ENCODE results near the gene ZNF783.

ZNF783 gene

GRCh38 chr7:149218469-149219420, 43.3 kb upstream of the ZNF783 start:
- ChIA-PET CTCF (interaction anchor here (0.7 to 1.2 kb wide), 2 partner anchors 10 to 23 kb away, joined by 3 read pairs; partner anchors contain the start of gene ZNF282), POLR2A (interaction anchor here (0.8 to 1.0 kb wide), 2 partner anchors 11 to 24 kb away, joined by 3 read pairs; partner anchors contain the start of gene ZNF282)
- DNase-seq (ENCODE audit: extremely low spot score) = no peak
- no peak for TF ChIP-seq PKNOX1 (IDR thresholded peaks at IDR 0.05)
- TF ChIP-seq CTBP1 (IDR thresholded peaks at IDR 0.05; ENCODE audit: borderline replicate concordance) = no peak
- no peak for TF ChIP-seq ELF4 (IDR thresholded peaks at IDR 0.05)
- TF ChIP-seq HDGF (IDR thresholded peaks at IDR 0.05; ENCODE audit: borderline replicate concordance) = no peak
- TF ChIP-seq TARDBP (IDR thresholded peaks at IDR 0.05) = no peak
- no peak for TF ChIP-seq L3MBTL2 (conservative IDR thresholded peaks at IDR 0.05)
- no peak for TF ChIP-seq ARNT (IDR thresholded peaks at IDR 0.05)
- TF ChIP-seq ZNF384 (IDR thresholded peaks at IDR 0.05) = no peak
- TF ChIP-seq FOXM1 (IDR thresholded peaks at IDR 0.05; ENCODE audit: borderline replicate concordance) = no peak
- no peak for TF ChIP-seq SUZ12 (IDR thresholded peaks at IDR 0.05)
- TF ChIP-seq FOXA1 (IDR thresholded peaks at IDR 0.05) = no peak
- TF ChIP-seq SP1 (IDR thresholded peaks at IDR 0.05) = no peak
- no peak for TF ChIP-seq LEF1 (IDR thresholded peaks at IDR 0.05; ENCODE audit: borderline replicate concordance)
- TF ChIP-seq BHLHE40 (IDR thresholded peaks at IDR 0.05; ENCODE audit: borderline replicate concordance) = no peak
- no peak for TF ChIP-seq NFRKB (IDR thresholded peaks at IDR 0.05)
- no peak for TF ChIP-seq FOXK2 (IDR thresholded peaks at IDR 0.05)

- ChIA-PET POLR2A (no interaction called here), CTCF (no interaction called here)
- no peak for DNase-seq (ENCODE audit: extremely low spot score)
- TF ChIP-seq LEF1 (IDR thresholded peaks at IDR 0.05; ENCODE audit: borderline replicate concordance) (no peak), FOXM1 (IDR thresholded peaks at IDR 0.05; ENCODE audit: borderline replicate concordance) (no peak), FOXK2 (IDR thresholded peaks at IDR 0.05) (no peak), TARDBP (IDR thresholded peaks at IDR 0.05) (no peak), L3MBTL2 (conservative IDR thresholded peaks at IDR 0.05) (no peak)
These were observed 41.5 kb upstream of the ZNF783 start for GRCh38 chr7:149220534-149220933.

- ChIA-PET POLR2A (no interaction called here), CTCF (no interaction called here)
- TF ChIP-seq FOXK2 (IDR thresholded peaks at IDR 0.05) (no peak), ARNT (IDR thresholded peaks at IDR 0.05) (no peak), FOXA1 (IDR thresholded peaks at IDR 0.05) (no peak), HDGF (IDR thresholded peaks at IDR 0.05; ENCODE audit: borderline replicate concordance) (no peak), NFRKB (IDR thresholded peaks at IDR 0.05) (no peak), SUZ12 (IDR thresholded peaks at IDR 0.05) (no peak), LEF1 (IDR thresholded peaks at IDR 0.05; ENCODE audit: borderline replicate concordance) (no peak), BHLHE40 (IDR thresholded peaks at IDR 0.05; ENCODE audit: borderline replicate concordance) (no peak)
- no peak for DNase-seq (ENCODE audit: extremely low spot score)
These were observed 38.8 kb upstream of the ZNF783 start for GRCh38 chr7:149223176-149223575.

- DNase-seq (ENCODE audit: extremely low spot score) = no peak
- TF ChIP-seq FOXA1 (IDR thresholded peaks at IDR 0.05) (no peak), ELF4 (IDR thresholded peaks at IDR 0.05) (no peak), BHLHE40 (IDR thresholded peaks at IDR 0.05; ENCODE audit: borderline replicate concordance) (no peak), ARNT (IDR thresholded peaks at IDR 0.05) (no peak)
- ChIA-PET CTCF (no interaction called here), POLR2A (no interaction called here)
These were observed 38.2 kb upstream of the ZNF783 start for GRCh38 chr7:149223761-149224160.

GRCh38 chr7:149224352-149224751, 37.6 kb upstream of the ZNF783 start:
- TF ChIP-seq ARNT (IDR thresholded peaks at IDR 0.05) (no peak), ELF4 (IDR thresholded peaks at IDR 0.05) (no peak), TARDBP (IDR thresholded peaks at IDR 0.05) (no peak), HDGF (IDR thresholded peaks at IDR 0.05; ENCODE audit: borderline replicate concordance) (no peak), NFRKB (IDR thresholded peaks at IDR 0.05) (no peak), ZNF384 (IDR thresholded peaks at IDR 0.05) (no peak), FOXA1 (IDR thresholded peaks at IDR 0.05) (no peak), LEF1 (IDR thresholded peaks at IDR 0.05; ENCODE audit: borderline replicate concordance) (no peak), L3MBTL2 (conservative IDR thresholded peaks at IDR 0.05) (no peak), PKNOX1 (IDR thresholded peaks at IDR 0.05) (no peak), FOXM1 (IDR thresholded peaks at IDR 0.05; ENCODE audit: borderline replicate concordance) (no peak), BHLHE40 (IDR thresholded peaks at IDR 0.05; ENCODE audit: borderline replicate concordance) (no peak), SUZ12 (IDR thresholded peaks at IDR 0.05) (no peak), SP1 (IDR thresholded peaks at IDR 0.05) (no peak), FOXK2 (IDR thresholded peaks at IDR 0.05) (no peak), CTBP1 (IDR thresholded peaks at IDR 0.05; ENCODE audit: borderline replicate concordance) (no peak)
- DNase-seq (ENCODE audit: extremely low spot score) = no peak
- ChIA-PET POLR2A (no interaction called here), CTCF (no interaction called here)

GRCh38 chr7:149225106-149225505, 36.9 kb upstream of the ZNF783 start:
- TF ChIP-seq TARDBP (IDR thresholded peaks at IDR 0.05) (no peak), CTBP1 (IDR thresholded peaks at IDR 0.05; ENCODE audit: borderline replicate concordance) (no peak), FOXA1 (IDR thresholded peaks at IDR 0.05) (no peak), ARNT (IDR thresholded peaks at IDR 0.05) (no peak), ZNF384 (IDR thresholded peaks at IDR 0.05) (no peak), FOXM1 (IDR thresholded peaks at IDR 0.05; ENCODE audit: borderline replicate concordance) (no peak), NFRKB (IDR thresholded peaks at IDR 0.05) (no peak), LEF1 (IDR thresholded peaks at IDR 0.05; ENCODE audit: borderline replicate concordance) (no peak), SUZ12 (IDR thresholded peaks at IDR 0.05) (no peak), L3MBTL2 (conservative IDR thresholded peaks at IDR 0.05) (no peak), PKNOX1 (IDR thresholded peaks at IDR 0.05) (no peak), FOXK2 (IDR thresholded peaks at IDR 0.05) (no peak), BHLHE40 (IDR thresholded peaks at IDR 0.05; ENCODE audit: borderline replicate concordance) (no peak), HDGF (IDR thresholded peaks at IDR 0.05; ENCODE audit: borderline replicate concordance) (no peak), ELF4 (IDR thresholded peaks at IDR 0.05) (no peak), SP1 (IDR thresholded peaks at IDR 0.05) (no peak)
- POLR2A ChIA-PET = no interaction called here
- DNase-seq (ENCODE audit: extremely low spot score) = no peak
- CTCF ChIA-PET = no interaction called here

Data from HEK293T (cell line).